ENCODE measurements around the gene TNIK.

DNA sequence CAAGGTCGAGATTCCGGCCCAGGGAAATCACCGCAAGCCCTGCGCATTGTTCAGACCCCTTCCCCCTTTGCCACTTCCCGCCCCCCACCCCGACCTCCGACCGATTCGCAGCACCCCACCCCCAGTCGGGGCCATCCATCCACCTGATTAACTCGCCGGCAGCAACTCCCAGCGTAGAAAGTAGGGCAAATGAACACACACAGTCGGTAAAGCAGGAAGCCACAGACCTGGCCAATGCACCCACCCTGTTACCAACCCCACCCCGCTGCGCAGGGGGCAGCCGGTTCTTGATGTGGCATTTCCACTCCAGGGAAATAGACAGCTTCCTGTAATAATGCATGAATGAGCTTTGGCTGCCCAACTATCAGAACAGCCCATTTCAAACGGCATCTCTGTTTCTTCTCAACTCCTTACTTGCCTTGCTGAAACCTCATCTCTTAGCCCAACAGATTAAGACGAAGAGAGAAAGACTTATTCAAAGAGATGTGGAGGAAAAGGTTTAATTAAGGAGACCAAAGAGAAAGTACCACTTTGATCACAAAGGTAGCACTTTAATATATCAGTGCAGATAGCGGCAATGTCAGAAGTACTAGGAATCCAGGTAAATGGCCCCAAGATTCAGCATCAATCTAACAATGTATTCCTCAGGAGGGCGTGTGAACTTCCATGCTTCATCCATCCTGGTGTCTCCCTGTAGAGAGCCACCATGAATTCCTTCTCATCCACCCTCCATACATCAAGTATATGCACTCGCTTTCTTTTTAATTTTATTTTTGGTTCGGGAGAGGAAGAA lies 1.9 kb downstream of the TNIK start:
- TF ChIP-seq CTCF (IDR thresholded peaks at IDR 0.05): no peak
- TF ChIP-seq POLR2A (IDR thresholded peaks at IDR 0.05; ENCODE audit: low read depth): no peak

All from esophagus muscularis mucosa (tissue), 3 donors.